Measurements from ENCODE around the gene FNDC4.

The FNDC4 gene

GRCh38 chr2:27453968-27454367, 41.0 kb downstream of the FNDC4 start:
- no peak overlapping the region for H2BK120ac ChIP-seq (ENCODE audit: insufficient read depth, low read length, poor library complexity)
- H3K14ac ChIP-seq (ENCODE audit: low read length): no peak overlapping the region
- H3K4me1 ChIP-seq (ENCODE audit: control insufficient read depth in 1 of 2, insufficient read depth in 2 of 2, low read length in 2 of 2): no peaks in the 10 kb centered on the region
- no peak for DNase-seq
- no peaks in the 10 kb centered on the region for H3K79me1 ChIP-seq (ENCODE audit: low read length)
- no peaks in the 10 kb centered on the region for H3K9me3 ChIP-seq (ENCODE audit: insufficient read depth, low read depth, low read length)
- peaks cover 4 to 28% of the 10 kb centered on the region in 2 experiments for H3K36me3 ChIP-seq (ENCODE audit: control insufficient read depth in 1 of 2, insufficient read depth in 2 of 2, low read length in 2 of 2)
- no peak overlapping the region for H2BK5ac ChIP-seq (ENCODE audit: low read depth, low read length, poor library complexity)
- no peak overlapping the region for H2AFZ ChIP-seq (ENCODE audit: insufficient read depth, low read length, poor library complexity)
- no peak overlapping the region for H3K9ac ChIP-seq (ENCODE audit: low read length)
- no peak overlapping the region for H3K23ac ChIP-seq (ENCODE audit: low read length)
- no peak overlapping the region for H3K4me3 ChIP-seq (ENCODE audit: low read depth, low read length)
- no peak overlapping the region for H2AK5ac ChIP-seq (ENCODE audit: low read length)
- H3K4me2 ChIP-seq (ENCODE audit: low read length): no peak overlapping the region
- no CpG with 5 or more reads among the region's 7 CpGs for WGBS (ENCODE audit: extremely low coverage, insufficient coverage, insufficient read length)
- no peak overlapping the region for H2BK12ac ChIP-seq (ENCODE audit: low read length)
- no peak overlapping the region for H3K18ac ChIP-seq (ENCODE audit: low read length)
- H3K79me2 ChIP-seq (ENCODE audit: control insufficient read depth, insufficient read depth, low read length, poor library complexity): no peaks in the 10 kb centered on the region
- no peak overlapping the region for H4K12ac ChIP-seq (ENCODE audit: low read depth, low read length)
- H4K91ac ChIP-seq (ENCODE audit: low read depth, low read length): no peak overlapping the region
- no peak overlapping the region for H3K4ac ChIP-seq (ENCODE audit: low read depth, low read length)
- H3K27me3 ChIP-seq (ENCODE audit: insufficient read depth, low read length): no peaks in the 10 kb centered on the region
- H4K8ac ChIP-seq (ENCODE audit: low read depth, low read length): no peak overlapping the region
- no peak overlapping the region for H3K27ac ChIP-seq (ENCODE audit: low read depth, low read length)

- H3K9me3 ChIP-seq (ENCODE audit: insufficient read depth, low read depth, low read length): no peaks in the 10 kb centered on the region
- no peaks in the 10 kb centered on the region for H3K79me2 ChIP-seq (ENCODE audit: control insufficient read depth, insufficient read depth, low read length, poor library complexity)
- H3K79me1 ChIP-seq (ENCODE audit: low read length): no peaks in the 10 kb centered on the region
- no peak overlapping the region for H2BK120ac ChIP-seq (ENCODE audit: insufficient read depth, low read length, poor library complexity)
- H2AFZ ChIP-seq (ENCODE audit: insufficient read depth, low read length, poor library complexity): no peak overlapping the region
- H2AK5ac ChIP-seq (ENCODE audit: low read length): no peak overlapping the region
- no peak overlapping the region for H4K12ac ChIP-seq (ENCODE audit: low read depth, low read length)
- H3K18ac ChIP-seq (ENCODE audit: low read length): no peak overlapping the region
- H3K4ac ChIP-seq (ENCODE audit: low read depth, low read length): no peak overlapping the region
- H2BK5ac ChIP-seq (ENCODE audit: low read depth, low read length, poor library complexity): no peak overlapping the region
- H3K27me3 ChIP-seq (ENCODE audit: insufficient read depth, low read length): no peaks in the 10 kb centered on the region
- H3K4me3 ChIP-seq (ENCODE audit: low read depth, low read length): no peak overlapping the region
- H2BK12ac ChIP-seq (ENCODE audit: low read length): no peak overlapping the region
- H4K91ac ChIP-seq (ENCODE audit: low read depth, low read length): no peak overlapping the region
- H3K36me3 ChIP-seq (ENCODE audit: control insufficient read depth in 1 of 2, insufficient read depth in 2 of 2, low read length in 2 of 2): peaks cover 8 to 21% of the 10 kb centered on the region in 2 experiments
- H3K4me2 ChIP-seq (ENCODE audit: low read length): no peak overlapping the region
- no CpG with 5 or more reads among the region's 1 CpG for WGBS (ENCODE audit: extremely low coverage, insufficient coverage, insufficient read length)
- no peaks in the 10 kb centered on the region for H3K4me1 ChIP-seq (ENCODE audit: control insufficient read depth in 1 of 2, insufficient read depth in 2 of 2, low read length in 2 of 2)
- no peak overlapping the region for H3K23ac ChIP-seq (ENCODE audit: low read length)
- no peak for DNase-seq
- H4K8ac ChIP-seq (ENCODE audit: low read depth, low read length): no peak overlapping the region
- no peak overlapping the region for H3K14ac ChIP-seq (ENCODE audit: low read length)
- no peak overlapping the region for H3K27ac ChIP-seq (ENCODE audit: low read depth, low read length)
- H3K9ac ChIP-seq (ENCODE audit: low read length): no peak overlapping the region
Observed at GRCh38 chr2:27451095-27451494, 43.9 kb downstream of the FNDC4 start.

- H4K8ac ChIP-seq (ENCODE audit: low read depth, low read length): no peak overlapping the region
- H3K18ac ChIP-seq (ENCODE audit: low read length): no peak overlapping the region
- no peaks in the 10 kb centered on the region for H3K27me3 ChIP-seq (ENCODE audit: insufficient read depth, low read length)
- WGBS (ENCODE audit: extremely low coverage, insufficient coverage, insufficient read length): no CpG with 5 or more reads among the region's 3 CpGs
- H3K79me2 ChIP-seq (ENCODE audit: control insufficient read depth, insufficient read depth, low read length, poor library complexity): no peaks in the 10 kb centered on the region
- no peaks in the 10 kb centered on the region for H3K79me1 ChIP-seq (ENCODE audit: low read length)
- no peak overlapping the region for H3K4ac ChIP-seq (ENCODE audit: low read depth, low read length)
- H3K4me1 ChIP-seq (ENCODE audit: control insufficient read depth in 1 of 2, insufficient read depth in 2 of 2, low read length in 2 of 2): no peaks in the 10 kb centered on the region
- no peak overlapping the region for H4K91ac ChIP-seq (ENCODE audit: low read depth, low read length)
- DNase-seq: no peak
- H2BK120ac ChIP-seq (ENCODE audit: insufficient read depth, low read length, poor library complexity): no peak overlapping the region
- no peak overlapping the region for H2AFZ ChIP-seq (ENCODE audit: insufficient read depth, low read length, poor library complexity)
- H3K9me3 ChIP-seq (ENCODE audit: insufficient read depth, low read depth, low read length): no peaks in the 10 kb centered on the region
- no peak overlapping the region for H3K27ac ChIP-seq (ENCODE audit: low read depth, low read length)
- no peak overlapping the region for H3K14ac ChIP-seq (ENCODE audit: low read length)
- no peak overlapping the region for H3K9ac ChIP-seq (ENCODE audit: low read length)
- no peak overlapping the region for H2BK12ac ChIP-seq (ENCODE audit: low read length)
- H4K12ac ChIP-seq (ENCODE audit: low read depth, low read length): no peak overlapping the region
- no peak overlapping the region for H2BK5ac ChIP-seq (ENCODE audit: low read depth, low read length, poor library complexity)
- no peak overlapping the region for H3K4me2 ChIP-seq (ENCODE audit: low read length)
- no peak overlapping the region for H3K23ac ChIP-seq (ENCODE audit: low read length)
- no peak overlapping the region for H2AK5ac ChIP-seq (ENCODE audit: low read length)
- peaks cover 5 to 19% of the 10 kb centered on the region in 2 experiments for H3K36me3 ChIP-seq (ENCODE audit: control insufficient read depth in 1 of 2, insufficient read depth in 2 of 2, low read length in 2 of 2)
- H3K4me3 ChIP-seq (ENCODE audit: low read depth, low read length): no peak overlapping the region
Observed at GRCh38 chr2:27448381-27448780, 46.6 kb downstream of the FNDC4 start.

GRCh38 chr2:27446057-27446456, 48.9 kb downstream of the FNDC4 start:
- H4K91ac ChIP-seq (ENCODE audit: low read depth, low read length): no peak overlapping the region
- H3K23ac ChIP-seq (ENCODE audit: low read length): no peak overlapping the region
- H2AFZ ChIP-seq (ENCODE audit: insufficient read depth, low read length, poor library complexity): no peak overlapping the region
- H4K12ac ChIP-seq (ENCODE audit: low read depth, low read length): no peak overlapping the region
- H3K36me3 ChIP-seq (ENCODE audit: control insufficient read depth in 1 of 2, insufficient read depth in 2 of 2, low read length in 2 of 2): peaks cover 13 to 27% of the 10 kb centered on the region in 2 experiments
- no peak overlapping the region for H3K14ac ChIP-seq (ENCODE audit: low read length)
- no peak overlapping the region for H3K4me3 ChIP-seq (ENCODE audit: low read depth, low read length)
- no CpG with 5 or more reads among the region's 3 CpGs for WGBS (ENCODE audit: extremely low coverage, insufficient coverage, insufficient read length)
- H3K79me1 ChIP-seq (ENCODE audit: low read length): peaks cover 6% of the 10 kb centered on the region
- no peak overlapping the region for H2AK5ac ChIP-seq (ENCODE audit: low read length)
- H3K9ac ChIP-seq (ENCODE audit: low read length): no peak overlapping the region
- no peak for DNase-seq
- no peaks in the 10 kb centered on the region for H3K27me3 ChIP-seq (ENCODE audit: insufficient read depth, low read length)
- H3K4ac ChIP-seq (ENCODE audit: low read depth, low read length): no peak overlapping the region
- no peak overlapping the region for H2BK120ac ChIP-seq (ENCODE audit: insufficient read depth, low read length, poor library complexity)
- no peak overlapping the region for H4K8ac ChIP-seq (ENCODE audit: low read depth, low read length)
- no peak overlapping the region for H3K4me2 ChIP-seq (ENCODE audit: low read length)
- no peak overlapping the region for H3K27ac ChIP-seq (ENCODE audit: low read depth, low read length)
- peaks cover 2 to 12% of the 10 kb centered on the region in 2 experiments for H3K4me1 ChIP-seq (ENCODE audit: control insufficient read depth in 1 of 2, insufficient read depth in 2 of 2, low read length in 2 of 2)
- no peak overlapping the region for H3K18ac ChIP-seq (ENCODE audit: low read length)
- H3K79me2 ChIP-seq (ENCODE audit: control insufficient read depth, insufficient read depth, low read length, poor library complexity): peaks cover 3% of the 10 kb centered on the region
- H2BK5ac ChIP-seq (ENCODE audit: low read depth, low read length, poor library complexity): no peak overlapping the region
- H2BK12ac ChIP-seq (ENCODE audit: low read length): no peak overlapping the region
- H3K9me3 ChIP-seq (ENCODE audit: insufficient read depth, low read depth, low read length): no peaks in the 10 kb centered on the region
